NCI-H1436 treated with DMSO at 0.1 percent for 48 hours (cell line): ENCODE results near the gene PDCD6IP.

ENCODE experiments used
- DNase-seq: peaks from one replicate; lab custom pipeline; 2025; lab: John Stamatoyannopoulos, UW

PDCD6IP gene

DNA sequence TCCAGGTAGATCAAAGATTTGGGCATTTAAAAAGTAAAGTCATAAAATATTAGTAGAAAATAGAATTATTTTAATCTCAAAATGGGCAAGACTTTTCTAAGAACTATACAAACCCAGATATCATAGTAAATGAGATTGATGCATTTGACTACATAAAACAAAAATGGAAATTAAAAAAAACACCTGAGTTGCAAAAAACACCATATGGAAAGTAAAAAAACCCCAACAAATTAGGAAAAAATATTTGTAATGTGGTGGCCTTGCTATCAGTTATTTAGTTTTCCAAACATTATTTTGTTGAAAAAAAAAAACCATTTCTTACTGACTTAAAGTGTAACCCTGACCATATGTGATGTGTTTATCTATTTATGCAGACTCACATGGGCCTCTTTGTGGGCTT, 97.2 kb downstream of the PDCD6IP start:
- no peak for DNase-seq

- DNase-seq = no peak
Measured at GRCh38 chr3:33897306-33897705, 98.9 kb downstream of the PDCD6IP start.

DNA sequence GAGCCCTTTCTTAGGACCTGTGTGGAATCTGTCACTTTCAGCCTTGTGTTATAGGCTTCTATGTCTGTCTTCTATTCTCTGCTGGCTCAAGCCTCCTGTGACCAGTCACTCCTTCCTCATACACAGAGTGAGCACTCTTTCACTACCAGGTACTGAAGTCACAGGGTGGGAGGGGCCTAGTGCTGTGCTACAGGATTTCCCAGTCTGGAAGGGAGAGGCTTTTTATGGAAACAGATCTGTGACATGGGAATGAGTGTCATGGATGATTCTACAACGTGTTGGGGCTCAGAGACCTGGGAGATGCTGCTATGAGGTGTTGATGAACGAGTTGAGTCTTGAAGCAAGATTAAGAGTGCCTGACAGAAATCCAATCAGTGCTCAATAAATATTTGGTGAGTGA, 100.5 kb downstream of the PDCD6IP start:
- DNase-seq = no peak

GRCh38 chr3:33900440-33900808, 102.0 kb downstream of the PDCD6IP start:
- no peak for DNase-seq

- no peak for DNase-seq
Measured at GRCh38 chr3:33900809-33901505, 102.5 kb downstream of the PDCD6IP start.

DNA sequence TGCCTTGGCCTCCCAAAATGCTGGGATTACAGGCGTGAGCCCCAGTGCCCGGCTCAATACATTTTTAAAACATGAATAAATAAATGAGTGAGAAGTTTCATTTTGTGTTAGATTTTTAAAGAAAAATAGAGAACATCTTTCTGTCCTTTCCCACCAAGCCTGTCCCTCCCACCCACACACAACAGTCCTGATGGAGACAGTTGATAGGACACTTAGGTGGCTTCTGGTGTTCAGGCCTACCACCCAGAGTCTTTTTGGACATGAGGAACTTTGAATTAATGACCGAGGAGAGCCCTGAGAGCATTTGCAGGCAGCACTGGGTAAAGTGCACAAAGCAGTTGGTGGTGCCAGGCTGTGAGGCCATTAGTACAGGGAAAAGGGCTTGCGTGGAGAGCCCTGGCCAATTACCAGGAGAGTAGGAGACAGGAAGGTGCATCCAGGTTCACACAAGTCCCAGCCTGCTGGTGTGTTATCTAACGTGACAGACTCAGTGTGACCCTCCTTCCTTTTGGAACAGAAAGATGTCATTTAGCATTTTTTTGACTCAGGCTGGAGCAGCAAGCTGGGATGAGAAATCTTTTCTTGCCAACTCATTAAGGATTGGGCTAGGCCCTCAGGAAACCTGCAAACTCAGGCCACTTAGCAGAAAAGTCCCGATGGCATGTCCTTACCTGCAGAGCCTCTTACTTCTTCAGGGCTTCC, 103.6 kb downstream of the PDCD6IP start:
- no peak for DNase-seq

GRCh38 chr3:33904730-33905129, 106.3 kb downstream of the PDCD6IP start:
- DNase-seq = no peak

GRCh38 chr3:33908250-33908851, 109.9 kb downstream of the PDCD6IP start:
- no peak for DNase-seq

DNA sequence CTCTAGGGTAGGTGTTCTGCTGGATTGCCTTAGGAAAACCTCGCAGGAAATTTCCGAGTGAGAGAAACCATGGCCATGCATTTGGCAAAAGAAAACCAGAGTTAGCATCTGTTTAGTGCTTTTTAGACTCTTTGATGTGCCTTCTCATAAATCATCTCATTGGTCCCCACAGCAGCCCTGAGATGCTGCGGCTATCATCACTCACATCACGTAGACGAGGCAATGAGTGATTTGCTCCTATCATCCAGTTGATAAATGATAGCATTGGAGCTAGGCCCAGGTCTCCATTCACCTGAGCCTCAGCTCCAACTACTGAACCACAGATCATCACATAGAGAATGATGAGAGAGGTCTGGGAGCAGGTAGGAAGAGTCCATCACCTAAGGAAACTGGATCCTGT, 111.1 kb downstream of the PDCD6IP start:
- no peak for DNase-seq

GRCh38 chr3:33910031-33910430, 111.6 kb downstream of the PDCD6IP start:
- DNase-seq = no peak

DNA sequence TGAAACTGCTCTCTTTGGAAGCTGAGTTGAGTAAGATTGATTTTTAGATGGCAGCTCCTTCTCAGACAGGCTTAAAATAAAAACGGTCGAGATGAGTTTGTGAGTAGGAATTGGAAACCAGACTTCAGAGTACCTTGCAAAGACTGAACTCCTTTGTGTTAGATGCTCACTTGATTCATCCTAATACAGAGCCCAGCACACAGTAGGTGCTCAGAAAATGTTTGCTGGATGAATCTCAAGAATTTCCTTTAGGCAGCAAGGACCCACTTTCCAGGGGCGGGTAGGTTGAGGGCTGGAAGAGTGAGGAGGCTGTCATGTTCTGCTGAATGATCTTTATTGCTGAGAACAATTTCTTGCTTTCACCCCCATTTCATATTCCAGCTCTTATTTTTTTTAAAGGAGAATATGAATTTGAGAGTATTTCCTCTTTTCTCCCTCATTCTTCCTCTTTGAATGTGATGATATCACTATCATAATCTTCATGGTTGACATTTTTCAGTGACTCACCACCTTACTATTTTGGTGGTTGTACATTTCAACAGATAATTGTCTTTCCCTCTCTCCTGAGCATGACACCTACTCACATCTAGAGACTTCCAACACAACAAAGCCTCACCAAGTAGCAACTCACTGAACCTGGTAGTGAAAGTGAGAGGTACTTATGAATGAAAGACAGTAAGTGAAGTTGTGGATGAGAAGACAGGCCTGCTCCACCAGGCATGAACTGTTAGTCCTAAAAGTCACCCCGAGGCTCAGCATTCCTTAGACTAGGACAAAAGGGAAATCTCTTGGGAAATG, 113.3 kb downstream of the PDCD6IP start:
- DNase-seq = no peak

DNA sequence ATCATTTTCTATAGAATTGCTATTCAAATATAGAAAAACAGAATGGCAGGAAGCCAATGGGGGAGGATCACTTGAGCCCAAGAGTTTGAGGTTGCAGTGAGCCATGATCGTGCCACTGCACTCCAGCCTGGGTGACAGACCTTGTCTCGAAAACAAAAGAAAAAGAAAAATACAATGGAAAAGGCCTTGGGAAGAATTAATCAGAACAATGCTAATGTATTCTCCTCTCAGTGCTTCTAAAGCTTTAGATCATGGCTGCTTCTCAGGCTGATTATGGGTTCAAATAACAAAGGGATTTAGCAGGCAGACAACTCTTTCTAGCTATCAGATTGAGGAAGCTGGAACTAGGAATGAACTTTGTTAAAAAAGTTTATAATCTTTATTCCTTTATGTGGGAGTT, 115.8 kb downstream of the PDCD6IP start:
- no peak for DNase-seq

- DNase-seq = no peak
Measured at GRCh38 chr3:33914731-33915379, 116.4 kb downstream of the PDCD6IP start.

DNA sequence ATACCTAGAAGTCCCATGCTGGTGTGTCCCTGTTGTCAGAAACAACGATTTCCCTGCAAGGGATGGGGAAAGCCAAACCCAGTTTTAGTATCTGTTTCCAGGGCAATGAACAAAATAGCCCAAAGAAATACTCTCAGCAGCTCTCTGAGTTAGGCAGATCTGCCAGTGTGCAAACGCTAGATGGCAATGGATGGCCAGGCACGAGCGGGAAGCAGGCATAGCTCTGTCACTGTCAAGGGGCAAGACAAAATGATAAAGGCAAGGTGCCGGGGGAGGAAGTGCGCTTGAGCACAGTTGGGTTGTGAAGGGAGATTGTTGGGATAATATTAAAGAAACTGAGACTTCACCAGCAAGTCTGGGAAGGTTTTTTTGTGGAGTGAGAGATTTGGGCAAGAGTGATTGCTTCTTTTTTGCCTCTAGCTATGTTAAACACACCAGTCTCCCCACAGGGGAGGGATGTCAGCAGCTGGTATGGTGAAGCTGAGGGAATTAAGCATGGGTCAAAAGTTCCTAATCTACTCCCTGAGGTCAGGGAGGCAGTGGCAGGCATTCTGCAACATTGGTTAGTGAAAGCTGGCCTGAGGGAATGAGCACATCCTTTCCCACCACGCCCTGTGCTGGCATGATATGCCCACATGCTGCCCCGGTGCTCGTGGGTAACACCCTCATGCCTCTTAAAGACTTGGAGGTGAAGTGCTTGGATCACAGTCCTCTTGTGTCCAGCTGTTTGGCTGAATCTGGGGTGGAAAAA, 117.5 kb downstream of the PDCD6IP start:
- DNase-seq = no peak

GRCh38 chr3:33918126-33918756, 119.8 kb downstream of the PDCD6IP start:
- DNase-seq = no peak
